ENCODE data around the gene SYNDIG1.

Gene SYNDIG1

DNA sequence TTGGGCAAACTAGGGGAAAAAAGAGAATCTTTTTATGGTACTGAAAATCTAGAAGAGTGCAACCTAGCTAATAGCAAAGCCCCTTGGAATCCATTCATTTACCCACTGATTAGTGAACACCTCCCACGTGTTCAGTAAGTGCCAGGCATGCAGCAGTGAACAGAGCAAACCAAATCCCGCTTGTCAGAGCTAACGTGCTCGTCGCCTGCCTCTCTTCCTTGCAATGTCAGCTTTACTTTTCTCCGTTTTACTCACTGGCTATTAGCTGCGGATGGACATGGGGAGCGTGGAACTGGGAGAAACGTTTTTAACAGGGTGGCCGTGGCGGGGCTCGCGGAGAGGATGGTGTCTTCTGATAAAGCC lies 120.4 kb downstream of the SYNDIG1 start:
- in situ Hi-C loops (cut with MboI; ENCODE audit: low sequenced_read_pairs, unreplicated experiment) = no loop called here
- no peak for DNase-seq (ENCODE audit: low spot score)
- TF ChIP-seq, protein P1, sequence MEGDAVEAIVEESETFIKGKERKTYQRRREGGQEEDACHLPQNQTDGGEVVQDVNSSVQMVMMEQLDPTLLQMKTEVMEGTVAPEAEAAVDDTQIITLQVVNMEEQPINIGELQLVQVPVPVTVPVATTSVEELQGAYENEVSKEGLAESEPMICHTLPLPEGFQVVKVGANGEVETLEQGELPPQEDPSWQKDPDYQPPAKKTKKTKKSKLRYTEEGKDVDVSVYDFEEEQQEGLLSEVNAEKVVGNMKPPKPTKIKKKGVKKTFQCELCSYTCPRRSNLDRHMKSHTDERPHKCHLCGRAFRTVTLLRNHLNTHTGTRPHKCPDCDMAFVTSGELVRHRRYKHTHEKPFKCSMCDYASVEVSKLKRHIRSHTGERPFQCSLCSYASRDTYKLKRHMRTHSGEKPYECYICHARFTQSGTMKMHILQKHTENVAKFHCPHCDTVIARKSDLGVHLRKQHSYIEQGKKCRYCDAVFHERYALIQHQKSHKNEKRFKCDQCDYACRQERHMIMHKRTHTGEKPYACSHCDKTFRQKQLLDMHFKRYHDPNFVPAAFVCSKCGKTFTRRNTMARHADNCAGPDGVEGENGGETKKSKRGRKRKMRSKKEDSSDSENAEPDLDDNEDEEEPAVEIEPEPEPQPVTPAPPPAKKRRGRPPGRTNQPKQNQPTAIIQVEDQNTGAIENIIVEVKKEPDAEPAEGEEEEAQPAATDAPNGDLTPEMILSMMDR (IDR thresholded peaks at IDR 0.05; ENCODE audit: borderline replicate concordance, control extremely low read depth, extremely low read depth, insufficient read depth, missing control alignments) = no peak

DNA sequence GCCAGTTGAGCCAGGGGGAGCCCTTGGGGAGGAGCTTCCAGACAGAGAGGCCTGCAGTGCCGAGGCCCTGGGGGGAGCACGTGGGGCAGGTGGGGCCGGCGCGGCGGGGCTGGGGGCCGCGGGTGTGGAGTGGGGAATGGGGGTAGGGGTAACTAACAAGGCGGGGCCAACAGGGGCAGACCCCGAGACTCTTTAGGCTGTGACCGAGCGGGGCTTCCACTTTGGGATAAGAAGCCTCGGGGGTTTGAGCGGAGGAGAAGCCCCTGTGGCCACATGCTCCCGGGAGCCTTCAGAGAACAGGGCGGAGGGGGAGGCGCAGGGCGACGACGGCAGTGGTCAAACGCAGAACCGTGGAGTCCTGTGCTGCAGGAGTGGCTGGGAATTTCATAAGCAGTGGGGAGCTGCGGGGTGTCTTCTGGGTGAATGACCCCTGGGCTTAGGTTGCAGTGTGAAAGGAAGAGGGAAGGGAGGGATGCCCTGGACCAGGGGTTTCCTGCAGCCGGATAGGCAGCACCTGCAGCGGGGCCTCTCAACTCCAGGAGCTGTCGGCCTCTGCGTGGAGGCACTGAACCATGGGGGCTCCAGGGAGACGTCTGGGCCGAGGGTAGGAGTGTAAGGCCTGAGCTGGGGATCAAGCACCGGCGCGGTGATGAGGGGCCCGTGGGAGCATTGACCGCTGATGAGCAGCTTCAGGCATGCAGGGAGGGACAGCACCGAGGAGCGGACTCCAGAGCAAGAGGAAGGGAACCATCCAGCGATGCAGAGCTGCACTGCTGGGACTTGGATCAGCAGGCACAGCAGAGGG lies 121.0 kb downstream of the SYNDIG1 start:
- in situ Hi-C loops (cut with MboI; ENCODE audit: low sequenced_read_pairs, unreplicated experiment) = no loop called here
- no peak for DNase-seq (ENCODE audit: low spot score)
- TF ChIP-seq, protein P1 (IDR thresholded peaks at IDR 0.05; ENCODE audit: borderline replicate concordance, control extremely low read depth, extremely low read depth, insufficient read depth, missing control alignments) = no peak

DNA sequence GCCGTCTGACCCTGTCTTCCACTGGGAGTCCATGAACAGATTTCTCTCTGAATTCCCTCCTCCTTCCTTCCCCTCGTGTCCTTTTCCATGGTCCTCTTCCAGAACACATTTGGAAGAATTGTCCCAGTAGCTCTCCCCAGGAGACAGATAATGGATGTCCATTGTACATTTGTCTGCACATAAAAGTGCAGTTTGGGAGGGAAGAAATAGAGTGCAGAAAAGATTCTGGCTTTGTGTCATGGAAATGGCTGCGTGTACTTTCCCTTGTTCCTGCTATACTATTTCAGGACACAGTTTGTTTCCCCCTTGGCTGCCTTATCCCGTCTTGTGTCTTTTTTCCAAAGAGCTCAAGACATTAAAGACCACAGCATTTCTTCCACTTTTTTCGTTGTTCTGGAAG lies 127.6 kb downstream of the SYNDIG1 start:
- TF ChIP-seq, protein P1 (IDR thresholded peaks at IDR 0.05; ENCODE audit: borderline replicate concordance, control extremely low read depth, extremely low read depth, insufficient read depth, missing control alignments) = no peak
- in situ Hi-C loops (cut with MboI; ENCODE audit: low sequenced_read_pairs, unreplicated experiment) = no loop called here

DNA sequence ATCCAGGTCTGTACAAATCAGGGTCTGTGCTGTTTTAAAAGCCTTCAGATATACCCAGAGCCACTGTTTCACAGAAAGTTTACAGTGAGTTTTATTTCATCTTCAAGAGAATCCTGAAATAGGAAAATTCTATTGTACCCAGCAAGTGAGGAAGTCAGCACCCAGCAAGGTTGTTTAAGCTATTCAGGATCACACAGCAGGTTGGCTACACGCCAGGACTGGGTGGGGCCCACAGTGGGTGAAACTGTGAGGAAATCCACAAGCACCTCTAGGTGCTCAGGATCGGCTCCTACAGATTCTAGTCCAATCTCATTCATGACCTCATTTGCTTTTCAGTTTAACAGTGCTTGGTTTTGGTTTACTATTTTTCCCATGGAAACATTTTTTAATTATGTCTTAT lies 128.9 kb downstream of the SYNDIG1 start:
- TF ChIP-seq, protein P1 (IDR thresholded peaks at IDR 0.05; ENCODE audit: borderline replicate concordance, control extremely low read depth, extremely low read depth, insufficient read depth, missing control alignments) = no peak
- DNase-seq (ENCODE audit: low spot score) = no peak
- in situ Hi-C loops (cut with MboI; ENCODE audit: low sequenced_read_pairs, unreplicated experiment) = no loop called here

More for the DNA sequence above, 127.6 kb downstream of the SYNDIG1 start:
- DNase-seq (ENCODE audit: low spot score) = no peak

DNA sequence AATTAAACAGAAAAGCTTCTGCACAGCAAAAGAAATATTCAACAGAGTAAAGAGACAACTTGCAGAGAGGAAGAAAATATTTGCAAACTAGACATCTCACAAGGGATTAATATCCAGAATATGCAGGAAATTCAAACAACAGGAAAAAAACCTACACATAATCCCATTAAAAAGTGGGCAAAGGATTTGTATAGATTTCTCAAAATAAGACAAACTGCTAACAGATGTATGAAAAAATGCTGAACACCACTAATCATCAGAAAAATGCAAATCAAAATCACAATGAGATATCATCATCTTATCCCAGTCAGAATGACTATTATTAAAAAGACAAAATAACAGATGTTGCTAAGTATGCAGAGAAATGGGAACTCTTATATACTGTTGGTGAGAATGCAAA lies 129.6 kb downstream of the SYNDIG1 start:
- in situ Hi-C loops (cut with MboI; ENCODE audit: low sequenced_read_pairs, unreplicated experiment) = no loop called here
- no peak for DNase-seq (ENCODE audit: low spot score)
- TF ChIP-seq, protein P1 (IDR thresholded peaks at IDR 0.05; ENCODE audit: borderline replicate concordance, control extremely low read depth, extremely low read depth, insufficient read depth, missing control alignments) = no peak

DNA sequence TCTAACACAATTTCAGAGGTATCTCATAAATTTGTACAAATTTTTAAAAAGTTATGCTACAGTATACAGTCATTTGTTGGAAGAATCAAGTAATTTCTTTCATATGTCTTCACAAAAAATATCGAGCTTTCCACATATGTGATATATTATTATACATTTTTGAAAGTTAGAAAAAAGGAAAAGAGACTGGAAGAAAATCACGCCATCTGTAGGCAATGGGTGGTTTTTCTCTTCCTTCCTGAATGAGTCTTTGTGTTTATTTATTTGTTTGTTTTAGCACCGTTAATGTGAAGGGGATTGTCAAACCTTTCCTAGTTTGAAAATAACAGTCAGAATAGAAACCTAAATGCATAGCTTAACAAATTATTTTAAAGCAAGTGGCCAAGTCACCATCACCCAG lies 130.6 kb downstream of the SYNDIG1 start:
- in situ Hi-C loops (cut with MboI; ENCODE audit: low sequenced_read_pairs, unreplicated experiment) = no loop called here
- DNase-seq (ENCODE audit: low spot score) = no peak
- TF ChIP-seq, protein P1 (IDR thresholded peaks at IDR 0.05; ENCODE audit: borderline replicate concordance, control extremely low read depth, extremely low read depth, insufficient read depth, missing control alignments) = no peak

Measured in GM13976 (cell line).